Loucy (cell line): ENCODE data around the gene ANKRD13C.

ENCODE experiments used
- H2AFZ ChIP-seq: fragments of 200-600 bp; sonication (generic); 2 replicates; pipeline ENCODE4 v1.6.0; 2016; ENCODE audit warnings: antibody characterized with exemption, mild to moderate bottlenecking, low read length, moderate library complexity
- H3F3A ChIP-seq: fragments of 200-600 bp; 2 replicates; pipeline ENCODE4 v1.6.0; 2016; ENCODE audit warnings: antibody characterized with exemption, low read depth, mild to moderate bottlenecking
- H3K27me3 ChIP-seq: fragments of 200-600 bp; sonication (generic); 2 replicates; pipeline ENCODE4 v1.6.1; 2014; ENCODE audit warnings: low read length, mild to moderate bottlenecking; ENCODE audit not compliant: insufficient read depth, poor library complexity, severe bottlenecking
- H3K36me3 ChIP-seq: fragments of 200-600 bp; sonication (generic); 2 replicates; pipeline ENCODE4 v1.6.1; 2016; ENCODE audit warnings: low read length; ENCODE audit not compliant: insufficient read depth
- H3K4me1 ChIP-seq: fragments of 200-600 bp; sonication (generic); 2 replicates; pipeline ENCODE4 v1.5.1; 2014; ENCODE audit warnings: low read length, mild to moderate bottlenecking; ENCODE audit not compliant: insufficient read depth, poor library complexity, severe bottlenecking
- H3K4me2 ChIP-seq: fragments of 200-600 bp; sonication (generic); 2 replicates; pipeline ENCODE4 v1.6.0; 2014; ENCODE audit warnings: antibody characterized with exemption, low read length, low read depth, mild to moderate bottlenecking; ENCODE audit not compliant: poor library complexity, severe bottlenecking
- H3K4me3 ChIP-seq: fragments of 200-600 bp; sonication (generic); 2 replicates; pipeline ENCODE4 v1.5.1; 2014; ENCODE audit warnings: low read length, mild to moderate bottlenecking, mixed read lengths; ENCODE audit not compliant: poor library complexity, severe bottlenecking
- H3K79me2 ChIP-seq: fragments of 200-600 bp; sonication (generic); 2 replicates; pipeline ENCODE4 v1.6.1; 2014; ENCODE audit warnings: low read length; ENCODE audit not compliant: insufficient read depth
- H3K9ac ChIP-seq: fragments of 200-600 bp; sonication (generic); 2 replicates; pipeline ENCODE4 v1.6.0; 2014; ENCODE audit warnings: mild to moderate bottlenecking, low read depth, low read length, moderate library complexity; ENCODE audit not compliant: poor library complexity, severe bottlenecking
- H3K9me2 ChIP-seq: fragments of 200-600 bp; sonication (generic); replicated peaks from 2 replicates; pipeline ENCODE4 v1.6.1; 2016; ENCODE audit warnings: low read depth, low read length, mixed read lengths
- H3K9me3 ChIP-seq: fragments of 200-600 bp; sonication (generic); 2 replicates; pipeline ENCODE4 v1.6.1; 2014; ENCODE audit warnings: mild to moderate bottlenecking, antibody characterized with exemption, low read length, low read depth; ENCODE audit not compliant: insufficient read depth
- H4K20me1 ChIP-seq: fragments of 200-600 bp; sonication (generic); 2 replicates; pipeline ENCODE4 v1.6.0; 2014; ENCODE audit warnings: antibody characterized with exemption, low read length, mild to moderate bottlenecking; ENCODE audit not compliant: insufficient read depth, poor library complexity, severe bottlenecking
- EZH2phosphoT487 ChIP-seq: fragments of 200-600 bp; IDR thresholded peaks from 2 replicates; pipeline ENCODE4 v1.6.1; 2018; ENCODE audit warnings: antibody characterized with exemption, mild to moderate bottlenecking, moderate library complexity, borderline replicate concordance
- TF ChIP-seq, protein P1 (sequence below): fragments of 200-600 bp; sonication (generic); conservative IDR thresholded peaks from 2 replicates; pipeline ENCODE4 v1.5.1; 2014; ENCODE audit warnings: mild to moderate bottlenecking, antibody characterized with exemption, low read length

The ANKRD13C gene

DNA sequence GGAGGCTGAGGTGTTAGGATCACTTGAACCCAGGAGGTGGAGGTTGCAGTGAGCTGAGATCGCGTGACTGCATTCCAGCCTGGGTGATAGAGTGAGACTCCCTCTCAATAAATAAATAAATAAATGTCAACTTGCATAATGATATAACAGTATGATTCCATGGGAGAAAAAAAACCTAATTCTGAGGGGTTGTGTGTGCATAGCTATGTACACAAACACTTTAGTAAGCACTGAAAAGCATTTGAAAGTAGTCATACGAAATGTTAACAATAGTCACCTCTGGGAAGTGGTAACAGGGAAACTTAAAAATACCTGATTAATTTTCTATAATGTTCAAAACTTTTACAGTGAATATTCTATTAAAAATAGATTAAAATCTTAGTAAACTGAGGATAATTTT lies 43.2 kb downstream of the ANKRD13C start:
- Histone ChIP-seq H3K9ac (no peak overlapping the region), H3K4me2 (no peak overlapping the region), H2AFZ (no peak overlapping the region), H3K79me2 (peaks cover 9% of the 10 kb centered on the region; the same call in 1 of the 2 replicates), H3K9me3 (no peaks in the 10 kb centered on the region), H3K4me3 (no peak overlapping the region), H3K9me2 (no peaks in the 10 kb centered on the region), H3K27me3 (no peaks in the 10 kb centered on the region), H3F3A (0 out of 2 replicates have a peak, but pooled peaks cover 4% of the 10 kb centered on the region), H4K20me1 (peaks cover 5% of the 10 kb centered on the region), H3K36me3 (peaks cover 50% of the 10 kb centered on the region; the same call in 1 of the 2 replicates), H3K4me1 (no peaks in the 10 kb centered on the region)
- TF ChIP-seq EZH2phosphoT487 = no peak
- TF ChIP-seq, protein P1, sequence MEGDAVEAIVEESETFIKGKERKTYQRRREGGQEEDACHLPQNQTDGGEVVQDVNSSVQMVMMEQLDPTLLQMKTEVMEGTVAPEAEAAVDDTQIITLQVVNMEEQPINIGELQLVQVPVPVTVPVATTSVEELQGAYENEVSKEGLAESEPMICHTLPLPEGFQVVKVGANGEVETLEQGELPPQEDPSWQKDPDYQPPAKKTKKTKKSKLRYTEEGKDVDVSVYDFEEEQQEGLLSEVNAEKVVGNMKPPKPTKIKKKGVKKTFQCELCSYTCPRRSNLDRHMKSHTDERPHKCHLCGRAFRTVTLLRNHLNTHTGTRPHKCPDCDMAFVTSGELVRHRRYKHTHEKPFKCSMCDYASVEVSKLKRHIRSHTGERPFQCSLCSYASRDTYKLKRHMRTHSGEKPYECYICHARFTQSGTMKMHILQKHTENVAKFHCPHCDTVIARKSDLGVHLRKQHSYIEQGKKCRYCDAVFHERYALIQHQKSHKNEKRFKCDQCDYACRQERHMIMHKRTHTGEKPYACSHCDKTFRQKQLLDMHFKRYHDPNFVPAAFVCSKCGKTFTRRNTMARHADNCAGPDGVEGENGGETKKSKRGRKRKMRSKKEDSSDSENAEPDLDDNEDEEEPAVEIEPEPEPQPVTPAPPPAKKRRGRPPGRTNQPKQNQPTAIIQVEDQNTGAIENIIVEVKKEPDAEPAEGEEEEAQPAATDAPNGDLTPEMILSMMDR = no peak

DNA sequence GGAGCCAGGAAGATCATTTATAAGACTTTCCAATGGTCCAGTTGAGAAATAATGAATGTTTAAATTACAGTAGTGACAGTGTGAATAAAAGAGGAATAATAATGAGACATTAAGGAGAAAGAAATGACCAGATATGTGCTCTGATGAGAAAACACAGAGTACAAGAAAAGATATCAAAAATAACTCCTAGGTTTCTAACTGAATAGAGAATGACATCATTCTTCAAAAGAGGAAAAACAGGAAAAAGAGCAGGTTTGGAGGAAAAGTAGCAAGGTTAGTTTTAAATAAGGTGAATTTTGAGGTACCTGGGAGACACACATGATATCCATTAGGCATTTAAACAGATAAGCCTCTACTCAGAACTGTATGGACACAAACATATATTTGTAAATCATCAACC lies 55.0 kb downstream of the ANKRD13C start:
- no peaks in the 10 kb centered on the region for H3K9me2 ChIP-seq
- no peaks in the 10 kb centered on the region for H3F3A ChIP-seq
- no peak overlapping the region for H3K4me3 ChIP-seq
- H3K9me3 ChIP-seq = no peaks in the 10 kb centered on the region
- H3K79me2 ChIP-seq = no peaks in the 10 kb centered on the region
- no peak overlapping the region for H3K9ac ChIP-seq
- H2AFZ ChIP-seq = no peak overlapping the region
- no peaks in the 10 kb centered on the region for H3K27me3 ChIP-seq
- H3K4me1 ChIP-seq = no peaks in the 10 kb centered on the region
- no peak for TF ChIP-seq EZH2phosphoT487
- TF ChIP-seq, protein P1 = no peak
- H4K20me1 ChIP-seq = no peaks in the 10 kb centered on the region
- peaks cover 65% of the 10 kb centered on the region; the same call in 1 of the 2 replicates for H3K36me3 ChIP-seq
- H3K4me2 ChIP-seq = no peak overlapping the region

DNA sequence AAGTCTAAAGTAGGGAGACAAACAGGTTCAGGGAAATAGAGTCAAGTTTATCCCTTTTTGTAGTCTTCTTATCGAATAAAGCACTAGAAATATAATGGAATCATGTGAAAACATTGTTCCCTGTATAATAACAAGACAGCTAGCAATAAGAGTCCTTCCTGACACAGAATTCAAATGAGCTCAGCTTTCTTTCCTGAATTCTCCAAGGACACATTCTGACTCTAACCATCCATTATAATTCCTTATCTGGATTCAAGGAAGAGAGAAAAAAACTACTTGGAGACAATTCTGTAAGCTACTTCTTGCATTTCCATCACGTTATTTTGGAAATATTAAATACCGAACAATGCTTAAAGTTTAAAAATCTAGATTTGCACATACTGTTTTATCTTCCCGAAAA lies 58.8 kb downstream of the ANKRD13C start:
- Histone ChIP-seq H3K9me3 (no peaks in the 10 kb centered on the region), H3K27me3 (no peaks in the 10 kb centered on the region), H3K36me3 (peaks cover 80% of the 10 kb centered on the region; the same call in 1 of the 2 replicates), H3K4me1 (no peaks in the 10 kb centered on the region), H2AFZ (no peak overlapping the region), H3K4me3 (no peak overlapping the region), H4K20me1 (no peaks in the 10 kb centered on the region), H3K9me2 (no peaks in the 10 kb centered on the region), H3K4me2 (no peak overlapping the region), H3F3A (no peaks in the 10 kb centered on the region), H3K9ac (no peak overlapping the region), H3K79me2 (no peaks in the 10 kb centered on the region)
- TF ChIP-seq, protein P1 = no peak
